ENCODE measurements around the gene NCOA4.

The NCOA4 gene

GRCh38 chr10:46025406-46025805, 5.0 kb downstream of the NCOA4 start:
- DNase-seq (ENCODE audit: extremely low read depth, low read depth): no peak
- TF ChIP-seq CTCF (IDR thresholded peaks at IDR 0.05; ENCODE audit: low read depth, low read length): no peak

GRCh38 chr10:46024948-46025347, 5.5 kb downstream of the NCOA4 start:
- TF ChIP-seq CTCF (IDR thresholded peaks at IDR 0.05; ENCODE audit: low read depth, low read length): no peak
- DNase-seq (ENCODE audit: extremely low read depth, low read depth): no peak

GRCh38 chr10:46022978-46023702, 7.3 kb downstream of the NCOA4 start:
- DNase-seq (ENCODE audit: extremely low read depth, low read depth): peak; percentile 80

GRCh38 chr10:46020344-46020657, 10.1 kb downstream of the NCOA4 start:
- no peak for TF ChIP-seq CTCF (IDR thresholded peaks at IDR 0.05; ENCODE audit: low read depth, low read length)
- no peak for DNase-seq (ENCODE audit: extremely low read depth, low read depth)

More at GRCh38 chr10:46022978-46023702, 7.3 kb downstream of the NCOA4 start:
- TF ChIP-seq CTCF (IDR thresholded peaks at IDR 0.05; ENCODE audit: low read depth, low read length): peak; percentile 39

GRCh38 chr10:46019569-46020343, 10.7 kb downstream of the NCOA4 start:
- TF ChIP-seq CTCF (IDR thresholded peaks at IDR 0.05; ENCODE audit: low read depth, low read length): no peak
- no peak for DNase-seq (ENCODE audit: extremely low read depth, low read depth)

GRCh38 chr10:46019177-46019528, 11.3 kb downstream of the NCOA4 start:
- no peak for TF ChIP-seq CTCF (IDR thresholded peaks at IDR 0.05; ENCODE audit: low read depth, low read length)
- DNase-seq (ENCODE audit: extremely low read depth, low read depth): no peak

- no peak for TF ChIP-seq CTCF (IDR thresholded peaks at IDR 0.05; ENCODE audit: low read depth, low read length)
- no peak for DNase-seq (ENCODE audit: extremely low read depth, low read depth)
Observed at GRCh38 chr10:46018453-46019176, 11.8 kb downstream of the NCOA4 start.

Data from AG09319 (cell line).